Measurements from ENCODE around the gene ISCU.

DNA sequence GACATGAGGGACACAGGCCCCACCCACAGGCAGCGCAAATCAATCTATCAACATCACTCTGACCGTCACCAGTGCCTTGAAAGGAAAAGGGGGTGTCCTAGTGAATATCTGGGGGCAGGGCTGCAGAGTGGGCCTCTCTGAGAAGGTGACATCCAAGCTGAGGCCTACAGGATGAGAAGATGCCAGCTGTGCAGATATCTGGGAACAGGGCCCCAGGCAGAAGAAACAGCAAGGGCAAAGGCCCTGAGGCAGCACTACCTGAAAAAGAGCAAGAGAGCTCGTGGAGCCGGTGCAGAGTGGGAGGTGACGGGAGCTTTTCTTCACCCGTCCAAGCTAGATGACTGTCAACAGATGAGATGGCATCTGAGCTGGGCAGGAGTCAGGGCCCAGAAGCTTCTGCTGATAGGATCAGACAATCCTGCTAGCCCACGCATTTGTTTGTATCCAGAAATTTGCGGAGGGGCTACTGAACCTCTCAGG is 48.0 kb downstream of the ISCU start:
- no peak for TF ChIP-seq GATA2 (IDR thresholded peaks at IDR 0.05; ENCODE audit: low read depth, low read length)
- no peak for TF ChIP-seq GATA3 (IDR thresholded peaks at IDR 0.05; ENCODE audit: low read depth, low read length)
